ENCODE results near the gene GALNT17. TPM values are rescaled to one million over a fixed set of nuclear protein-coding genes. Genes with fewer than 3 reads are reported as not detected.

GALNT17 gene
- total RNA-seq, 1 experiment from 2014 or later: not detected

DNA sequence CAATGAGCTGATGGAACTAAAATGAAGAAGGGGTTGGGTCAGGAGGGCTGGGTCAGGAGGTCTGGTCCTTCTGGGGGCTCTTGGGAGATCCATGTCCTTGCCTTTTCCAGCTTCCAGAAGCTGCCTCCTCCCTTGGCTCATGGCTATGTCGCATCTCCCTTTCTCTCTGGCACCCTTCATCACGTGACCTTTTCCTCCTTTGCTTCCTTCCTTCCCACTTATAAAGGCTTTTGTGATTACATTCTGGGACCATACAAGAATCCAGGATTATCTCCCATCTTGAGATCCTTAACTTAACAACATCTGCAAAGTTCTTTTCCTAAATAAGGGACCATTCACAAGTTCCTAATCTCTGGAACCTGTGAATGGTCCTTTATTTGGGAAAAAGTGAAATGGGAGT lies 290.2 kb downstream of the GALNT17 start:
- Histone ChIP-seq H3K27ac (ENCODE audit: low read length) (no peak overlapping the region), H2AFZ (ENCODE audit: low read length) (no peak overlapping the region), H3F3A (ENCODE audit: low read length, unreplicated experiment) (no peaks in the 10 kb centered on the region), H3K9ac (ENCODE audit: low read length) (no peak overlapping the region), H4K20me1 (ENCODE audit: low read length) (no peaks in the 10 kb centered on the region), H3K27me3 (ENCODE audit: low read length) (no peaks in the 10 kb centered on the region), H3K9me2 (replicated peaks; ENCODE audit: low read length) (no peaks in the 10 kb centered on the region), H3K4me2 (ENCODE audit: low read length) (no peak overlapping the region), H3K79me2 (ENCODE audit: low read length) (no peaks in the 10 kb centered on the region), H3K36me3 (ENCODE audit: low read depth, low read length) (no peaks in the 10 kb centered on the region), H3K4me3 (ENCODE audit: low read length) (no peak overlapping the region), H3K9me3 (ENCODE audit: low read length) (no peaks in the 10 kb centered on the region), H3K4me1 (ENCODE audit: insufficient read depth, low read length) (no peaks in the 10 kb centered on the region)
- TF ChIP-seq, protein P1, sequence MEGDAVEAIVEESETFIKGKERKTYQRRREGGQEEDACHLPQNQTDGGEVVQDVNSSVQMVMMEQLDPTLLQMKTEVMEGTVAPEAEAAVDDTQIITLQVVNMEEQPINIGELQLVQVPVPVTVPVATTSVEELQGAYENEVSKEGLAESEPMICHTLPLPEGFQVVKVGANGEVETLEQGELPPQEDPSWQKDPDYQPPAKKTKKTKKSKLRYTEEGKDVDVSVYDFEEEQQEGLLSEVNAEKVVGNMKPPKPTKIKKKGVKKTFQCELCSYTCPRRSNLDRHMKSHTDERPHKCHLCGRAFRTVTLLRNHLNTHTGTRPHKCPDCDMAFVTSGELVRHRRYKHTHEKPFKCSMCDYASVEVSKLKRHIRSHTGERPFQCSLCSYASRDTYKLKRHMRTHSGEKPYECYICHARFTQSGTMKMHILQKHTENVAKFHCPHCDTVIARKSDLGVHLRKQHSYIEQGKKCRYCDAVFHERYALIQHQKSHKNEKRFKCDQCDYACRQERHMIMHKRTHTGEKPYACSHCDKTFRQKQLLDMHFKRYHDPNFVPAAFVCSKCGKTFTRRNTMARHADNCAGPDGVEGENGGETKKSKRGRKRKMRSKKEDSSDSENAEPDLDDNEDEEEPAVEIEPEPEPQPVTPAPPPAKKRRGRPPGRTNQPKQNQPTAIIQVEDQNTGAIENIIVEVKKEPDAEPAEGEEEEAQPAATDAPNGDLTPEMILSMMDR (conservative IDR thresholded peaks at IDR 0.05; ENCODE audit: low read depth, low read length): no peak
- TF ChIP-seq EZH2phosphoT487 (IDR thresholded peaks at IDR 0.05; ENCODE audit: borderline replicate concordance, low read length): no peak
- TF ChIP-seq EZH2 (IDR thresholded peaks at IDR 0.05; ENCODE audit: low read length, unreplicated experiment): no peak
- ChIA-PET POLR2A (ENCODE audit: unreplicated experiment) (no interaction called here), CTCF (no interaction called here)
- ATAC-seq (no peak), DNase-seq (no peak)
- no TSS peak for BruUV-seq (replicated peaks)
- intact Hi-C loops (cut with micrococcal nuclease): no loop called here

DNA sequence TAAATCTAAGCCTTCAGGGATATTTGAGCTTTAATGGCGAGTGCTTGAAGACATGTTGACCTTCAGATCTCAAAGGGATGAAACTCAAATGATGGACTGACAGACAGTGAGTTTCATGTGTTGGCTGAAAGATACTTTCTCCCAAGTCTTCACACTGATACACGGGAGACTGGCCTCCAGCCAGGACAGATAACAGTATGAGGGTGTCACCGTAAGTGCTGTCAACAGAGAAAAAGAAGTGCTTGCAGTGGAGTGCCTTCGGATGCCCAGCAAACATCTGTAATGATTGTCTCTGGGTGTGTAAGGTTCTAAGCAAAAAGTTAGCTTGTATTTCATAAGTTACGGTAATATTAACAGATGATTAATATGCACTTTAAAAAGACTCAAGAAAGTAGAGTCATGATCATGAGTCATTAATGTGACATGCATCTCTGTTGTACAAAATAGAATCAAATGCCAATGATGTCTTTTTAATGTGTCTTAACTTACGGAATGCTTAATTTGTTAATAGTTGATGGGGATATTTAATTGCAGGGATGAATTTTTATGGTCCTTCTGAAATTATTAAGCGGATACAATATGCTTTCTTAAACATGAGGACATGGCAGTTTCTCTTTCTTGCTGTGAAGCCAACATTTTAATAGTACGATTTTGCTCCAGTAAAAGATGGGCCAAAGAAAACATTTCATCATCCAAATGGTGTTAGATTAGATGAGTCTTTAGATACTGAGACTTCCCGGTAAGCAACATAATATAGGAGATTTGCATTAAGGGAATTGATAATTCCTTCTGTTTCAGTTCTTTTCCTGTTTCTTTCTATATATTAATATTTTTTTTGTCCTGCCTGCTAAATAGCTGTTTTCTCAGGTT lies 292.5 kb downstream of the GALNT17 start:
- ATAC-seq: no peak
- Histone ChIP-seq H3K9me2 (replicated peaks; ENCODE audit: low read length) (no peaks in the 10 kb centered on the region), H3K9me3 (ENCODE audit: low read length) (no peaks in the 10 kb centered on the region), H3K4me2 (ENCODE audit: low read length) (no peak overlapping the region), H3K27me3 (ENCODE audit: low read length) (no peaks in the 10 kb centered on the region), H4K20me1 (ENCODE audit: low read length) (no peaks in the 10 kb centered on the region), H3K4me1 (ENCODE audit: insufficient read depth, low read length) (no peaks in the 10 kb centered on the region), H3K4me3 (ENCODE audit: low read length) (no peak overlapping the region), H3F3A (ENCODE audit: low read length, unreplicated experiment) (no peaks in the 10 kb centered on the region), H3K9ac (ENCODE audit: low read length) (no peak overlapping the region), H3K79me2 (ENCODE audit: low read length) (no peaks in the 10 kb centered on the region), H3K27ac (ENCODE audit: low read length) (no peak overlapping the region), H3K36me3 (ENCODE audit: low read depth, low read length) (no peaks in the 10 kb centered on the region), H2AFZ (ENCODE audit: low read length) (no peak overlapping the region)
- no peak for DNase-seq
- no peak for TF ChIP-seq EZH2 (IDR thresholded peaks at IDR 0.05; ENCODE audit: low read length, unreplicated experiment)
- TF ChIP-seq, protein P1 (conservative IDR thresholded peaks at IDR 0.05; ENCODE audit: low read depth, low read length): no peak
- no peak for TF ChIP-seq EZH2phosphoT487 (IDR thresholded peaks at IDR 0.05; ENCODE audit: borderline replicate concordance, low read length)
- intact Hi-C loops (cut with micrococcal nuclease): no loop called here
- POLR2A ChIA-PET (ENCODE audit: unreplicated experiment): no interaction called here
- CTCF ChIA-PET: no interaction called here
- BruUV-seq (replicated peaks): no TSS peak

DNA sequence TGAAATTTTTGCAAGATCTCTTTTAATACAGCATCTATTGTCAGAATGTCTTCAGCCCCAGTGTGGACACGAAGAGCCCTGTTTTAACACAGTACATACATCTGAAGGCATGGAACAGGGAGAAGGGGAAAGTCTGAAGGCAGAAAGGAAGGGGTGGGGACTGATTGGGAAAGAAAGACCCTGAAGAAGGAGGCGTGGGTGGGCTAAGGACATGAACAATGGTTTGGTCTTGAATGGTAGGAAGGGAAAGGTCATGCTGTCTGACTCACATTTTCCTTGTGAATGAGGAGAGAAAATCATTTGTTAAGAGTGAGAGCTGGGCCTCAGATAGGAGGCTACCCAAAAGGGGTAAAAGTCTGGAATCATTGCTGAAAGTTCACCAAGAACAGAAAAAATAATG lies 297.1 kb downstream of the GALNT17 start:
- POLR2A ChIA-PET (ENCODE audit: unreplicated experiment): no interaction called here
- Histone ChIP-seq H3K36me3 (ENCODE audit: low read depth, low read length) (no peaks in the 10 kb centered on the region), H3K9me2 (replicated peaks; ENCODE audit: low read length) (no peaks in the 10 kb centered on the region), H3K9ac (ENCODE audit: low read length) (no peak overlapping the region), H3K4me3 (ENCODE audit: low read length) (no peak overlapping the region), H3K79me2 (ENCODE audit: low read length) (no peaks in the 10 kb centered on the region), H3K9me3 (ENCODE audit: low read length) (no peaks in the 10 kb centered on the region), H3K27ac (ENCODE audit: low read length) (no peak overlapping the region), H3K4me2 (ENCODE audit: low read length) (no peak overlapping the region), H3K4me1 (ENCODE audit: insufficient read depth, low read length) (no peaks in the 10 kb centered on the region), H3K27me3 (ENCODE audit: low read length) (no peaks in the 10 kb centered on the region), H2AFZ (ENCODE audit: low read length) (no peak overlapping the region), H3F3A (ENCODE audit: low read length, unreplicated experiment) (no peaks in the 10 kb centered on the region), H4K20me1 (ENCODE audit: low read length) (no peaks in the 10 kb centered on the region)
- CTCF ChIA-PET: no interaction called here
- no TSS peak for BruUV-seq (replicated peaks)
- ATAC-seq (no peak), DNase-seq (no peak)
- intact Hi-C loops (cut with micrococcal nuclease): no loop called here
- TF ChIP-seq, protein P1 (conservative IDR thresholded peaks at IDR 0.05; ENCODE audit: low read depth, low read length): no peak
- TF ChIP-seq EZH2 (IDR thresholded peaks at IDR 0.05; ENCODE audit: low read length, unreplicated experiment) (no peak), EZH2phosphoT487 (IDR thresholded peaks at IDR 0.05; ENCODE audit: borderline replicate concordance, low read length) (no peak)
